ENCODE results near the gene C1orf167. TPM values are rescaled to one million over a fixed set of nuclear protein-coding genes. Genes with fewer than 3 reads are reported as not detected.

The C1orf167 gene
- total and polyA plus RNA-seq, 2 of the 13 experiments (the other 11 are each of a cell fraction or from before 2014, with no cell fraction given) = not detected

GRCh38 chr1:11736746-11737639 is 25.0 kb upstream of the C1orf167 start:
- DNase-seq (ENCODE audit: low spot score) (peak; percentile 65), FAIRE-seq (peak; percentile 39)
- in situ Hi-C loops (cut with HindIII; ENCODE audit: extremely low pct_ligation_motif_present, low pct_unique_long_range_greater_than_20kb) = no loop called here
- no peak for TF ChIP-seq ZNF12 (CRISPR knock-in tag; IDR thresholded peaks at IDR 0.05)
- TF ChIP-seq ZSCAN12 (CRISPR knock-in tag; IDR thresholded peaks at IDR 0.05) = no peak
- TF ChIP-seq EHMT2 (IDR thresholded peaks at IDR 0.05; ENCODE audit: borderline replicate concordance, low read depth, low read length) = peak; percentile 69; the same call in 1 of the 2 replicates
- TF ChIP-seq ZNF264 (CRISPR knock-in tag; IDR thresholded peaks at IDR 0.05) = no peak
- 0 out of 2 replicates have a peak, but pooled peaks have one; percentile 63 for TF ChIP-seq ELF4 (CRISPR knock-in tag; IDR thresholded peaks at IDR 0.05; ENCODE audit: borderline replicate concordance)
- TF ChIP-seq ARNTL (CRISPR knock-in tag; IDR thresholded peaks at IDR 0.05) = no peak
- no peak for TF ChIP-seq U2AF2 (IDR thresholded peaks at IDR 0.05; ENCODE audit: low read depth, low read length)
- TF ChIP-seq ZMAT5 (CRISPR knock-in tag; IDR thresholded peaks at IDR 0.05; ENCODE audit: borderline replicate concordance, low read depth) = no peak
- no peak for TF ChIP-seq NFE2 (CRISPR knock-in tag; IDR thresholded peaks at IDR 0.05)
- TF ChIP-seq JUN (CRISPR knock-in tag; IDR thresholded peaks at IDR 0.05) = no peak; the same call in 1 of the 2 replicates
- no peak for TF ChIP-seq FOXJ3 (CRISPR knock-in tag; IDR thresholded peaks at IDR 0.05; ENCODE audit: borderline replicate concordance)
- no peak for TF ChIP-seq MTERF4 (CRISPR knock-in tag; IDR thresholded peaks at IDR 0.05)
- TF ChIP-seq HNRNPUL1 (IDR thresholded peaks at IDR 0.05; ENCODE audit: low read depth, low read length) = no peak
- TF ChIP-seq ZNF687 (CRISPR knock-in tag; IDR thresholded peaks at IDR 0.05) = no peak
- no peak for TF ChIP-seq ZNF678 (CRISPR knock-in tag; IDR thresholded peaks at IDR 0.05)
- TF ChIP-seq BCL6 (CRISPR knock-in tag; IDR thresholded peaks at IDR 0.05) = no peak
- TF ChIP-seq HNF4G (IDR thresholded peaks at IDR 0.05; ENCODE audit: borderline replicate concordance, low read depth, low read length) = peak; percentile 52; the same call in 1 of the 2 replicates
- TF ChIP-seq HNF4G (CRISPR knock-in tag; IDR thresholded peaks at IDR 0.05; ENCODE audit: borderline replicate concordance, low read depth) = no peak
- TF ChIP-seq SRSF1 (optimal IDR thresholded peaks at IDR 0.05; ENCODE audit: low read depth, low read length) = no peak

More at GRCh38 chr1:11736746-11737639, 25.0 kb upstream of the C1orf167 start:
- peaks cover 0 to 3% of the 10 kb centered on the region in 2 experiments; a peak in 2 of 5 replicates for H3K27me3 ChIP-seq (ENCODE audit: control insufficient read depth in 1 of 2, insufficient read depth in 2 of 2, low read length in 2 of 2)
- no peaks in the 10 kb centered on the region for H3K9me3 ChIP-seq (ENCODE audit: low read length)
- peak overlapping the region; percentile 88 for H3K4me2 ChIP-seq (ENCODE audit: low read depth, low read length)
- peak; percentile 61 for ATAC-seq
- ChIA-PET POLR2A (interaction anchor here (0.7 to 3.5 kb wide), 16 partner anchors 10 to 474 kb away, joined by 3 to 17 read pairs (median 4); partner anchors contain the start of genes CLCN6, FBXO2, FBXO44 and FBXO6), CTCF (ENCODE audit: low intra/inter-chr PET ratio, low total read pairs) (no interaction called here)
- peak overlapping the region; percentile 86 to 99 (median 98) for H3K4me3 ChIP-seq (replicated peaks in 1 of 3; ENCODE audit: insufficient read depth in 1 of 3, low read depth in 2 of 3, low read length in 3 of 3)
- peaks cover 43% of the 10 kb centered on the region for H3K4me1 ChIP-seq (ENCODE audit: insufficient read depth, low read length)
- intact Hi-C loops (cut with micrococcal nuclease; ENCODE audit: unreplicated experiment) = no loop called here
- no peaks in the 10 kb centered on the region for H3K79me2 ChIP-seq (ENCODE audit: insufficient read depth, low read length)
- WGBS (ENCODE audit: low lambda C conversion rate) = 53% methylated on average over 5 of the region's 15 CpGs
- H3K9ac ChIP-seq (ENCODE audit: insufficient read depth, low read depth, low read length) = peak overlapping the region; percentile 75
- H3K27ac ChIP-seq (ENCODE audit: extremely low read length, insufficient read depth, low read length) = peak overlapping the region; percentile 71
- BruUV-seq (replicated peaks) = TSS peak; percentile 81
- H4K20me1 ChIP-seq (ENCODE audit: insufficient read depth, low read length) = no peaks in the 10 kb centered on the region
- no peaks in the 10 kb centered on the region for H3K36me3 ChIP-seq (replicated peaks in 1 of 2; ENCODE audit: control insufficient read depth in 1 of 2, insufficient read depth in 2 of 2, low read length in 2 of 2)
- no peak overlapping the region for H2AFZ ChIP-seq (ENCODE audit: low read length)

Data from HepG2 (cell line).